RWPE1 (cell line): ENCODE results near the gene AJAP1.

Experiments
- CTCF ChIA-PET: fragments of 350-600 bp; sonication (Branson Sonifier 250); formaldehyde crosslinking; extraction: SDS; loops from one replicate; lab custom pipeline; 2021; lab: Yijun Ruan, JAX
- POLR2A ChIA-PET: fragments of 400-600 bp; formaldehyde crosslinking; extraction: SDS; loops from one replicate; lab custom pipeline; 2020; ENCODE audit warnings: antibody characterized with exemption; ENCODE audit not compliant: low non-redundant PET; lab: Yijun Ruan, JAX
- DNase-seq: peaks from one replicate; pipeline ENCODE4 v3.0.0; 2012; ENCODE audit warnings: low spot score
- H3K27ac ChIP-seq: fragments of 450-650 bp; 2 replicates; pipeline ENCODE4 v1.5.1; 2017
- TF ChIP-seq, protein P1 (sequence below): fragments of 450-650 bp; conservative IDR thresholded peaks from 2 replicates; pipeline ENCODE4 v1.5.1; 2017; ENCODE audit warnings: low read depth, mild to moderate bottlenecking

The AJAP1 gene

GRCh38 chr1:4713669-4714068, 59.3 kb downstream of the AJAP1 start:
- CTCF ChIA-PET, result interaction anchor here (0.5 kb wide), 1 partner anchor 115 kb away, joined by 3 read pairs; no protein-coding TSS in a partner anchor
- H3K27ac ChIP-seq, result no peak overlapping the region
- DNase-seq, result no peak
- POLR2A ChIA-PET, result no interaction called here
- TF ChIP-seq, protein P1, sequence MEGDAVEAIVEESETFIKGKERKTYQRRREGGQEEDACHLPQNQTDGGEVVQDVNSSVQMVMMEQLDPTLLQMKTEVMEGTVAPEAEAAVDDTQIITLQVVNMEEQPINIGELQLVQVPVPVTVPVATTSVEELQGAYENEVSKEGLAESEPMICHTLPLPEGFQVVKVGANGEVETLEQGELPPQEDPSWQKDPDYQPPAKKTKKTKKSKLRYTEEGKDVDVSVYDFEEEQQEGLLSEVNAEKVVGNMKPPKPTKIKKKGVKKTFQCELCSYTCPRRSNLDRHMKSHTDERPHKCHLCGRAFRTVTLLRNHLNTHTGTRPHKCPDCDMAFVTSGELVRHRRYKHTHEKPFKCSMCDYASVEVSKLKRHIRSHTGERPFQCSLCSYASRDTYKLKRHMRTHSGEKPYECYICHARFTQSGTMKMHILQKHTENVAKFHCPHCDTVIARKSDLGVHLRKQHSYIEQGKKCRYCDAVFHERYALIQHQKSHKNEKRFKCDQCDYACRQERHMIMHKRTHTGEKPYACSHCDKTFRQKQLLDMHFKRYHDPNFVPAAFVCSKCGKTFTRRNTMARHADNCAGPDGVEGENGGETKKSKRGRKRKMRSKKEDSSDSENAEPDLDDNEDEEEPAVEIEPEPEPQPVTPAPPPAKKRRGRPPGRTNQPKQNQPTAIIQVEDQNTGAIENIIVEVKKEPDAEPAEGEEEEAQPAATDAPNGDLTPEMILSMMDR, result no peak

GRCh38 chr1:4716406-4716805, 62.0 kb downstream of the AJAP1 start:
- TF ChIP-seq, protein P1, result no peak
- ChIA-PET CTCF (no interaction called here), POLR2A (no interaction called here)
- H3K27ac ChIP-seq, result no peak overlapping the region
- DNase-seq, result no peak

DNA sequence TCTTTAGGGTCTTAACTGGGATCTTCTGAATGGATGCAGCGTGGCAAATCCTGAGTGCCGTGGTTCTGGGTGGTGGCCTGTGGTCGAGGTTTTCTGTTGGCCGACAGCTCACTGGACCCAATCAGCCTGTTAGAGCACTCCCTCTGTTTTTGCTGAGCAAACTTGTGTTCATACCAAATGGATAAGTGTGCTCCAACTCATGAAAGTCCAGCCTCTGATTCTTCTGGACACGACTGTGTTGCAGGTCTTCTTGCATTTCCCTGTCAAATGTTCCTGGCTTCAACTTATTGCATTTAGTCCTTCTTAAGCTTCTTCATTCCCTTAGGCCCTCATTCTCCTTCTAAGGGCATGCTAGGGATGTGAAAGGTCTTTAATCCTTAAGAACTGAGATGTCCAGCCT, 63.7 kb downstream of the AJAP1 start:
- no peak for DNase-seq
- TF ChIP-seq, protein P1, result no peak
- POLR2A ChIA-PET, result no interaction called here
- CTCF ChIA-PET, result no interaction called here
- H3K27ac ChIP-seq, result no peak overlapping the region

GRCh38 chr1:4723106-4723505, 68.7 kb downstream of the AJAP1 start:
- DNase-seq, result no peak
- H3K27ac ChIP-seq, result no peak overlapping the region
- CTCF ChIA-PET, result interaction anchor here (1.0 kb wide), 1 partner anchor 67 kb away, joined by 4 read pairs; no protein-coding TSS in a partner anchor
- TF ChIP-seq, protein P1, result no peak
- POLR2A ChIA-PET, result no interaction called here

- TF ChIP-seq, protein P1, result no peak
- POLR2A ChIA-PET, result no interaction called here
- CTCF ChIA-PET, result interaction anchor here (1.0 kb wide), 1 partner anchor 68 kb away, joined by 4 read pairs; no protein-coding TSS in a partner anchor
Observed at GRCh38 chr1:4724001-4724400, 69.6 kb downstream of the AJAP1 start.

GRCh38 chr1:4724695-4725250, 70.4 kb downstream of the AJAP1 start:
- POLR2A ChIA-PET, result no interaction called here
- H3K27ac ChIP-seq, result no peak overlapping the region
- DNase-seq, result no peak
- CTCF ChIA-PET, result interaction anchor here (0.5 to 0.7 kb wide), 2 partner anchors 150 to 1029 kb away, joined by 3 read pairs; no protein-coding TSS in a partner anchor
- TF ChIP-seq, protein P1, result no peak

More at GRCh38 chr1:4724001-4724400, 69.6 kb downstream of the AJAP1 start:
- no peak for DNase-seq
- H3K27ac ChIP-seq, result no peak overlapping the region
